CD4-positive, alpha-beta T cell treated with Interleukin-4 for 4 hours (primary cell): ENCODE data around the gene CFAP58.

ENCODE experiments used
- DNase-seq: peaks from one replicate; pipeline ENCODE4 v3.0.0-alpha.2; 2020

The CFAP58 gene

GRCh38 chr10:104492329-104492940 lies 138.8 kb downstream of the CFAP58 start:
- no peak for DNase-seq

GRCh38 chr10:104498347-104499081 lies 144.9 kb downstream of the CFAP58 start:
- DNase-seq = no peak

DNA sequence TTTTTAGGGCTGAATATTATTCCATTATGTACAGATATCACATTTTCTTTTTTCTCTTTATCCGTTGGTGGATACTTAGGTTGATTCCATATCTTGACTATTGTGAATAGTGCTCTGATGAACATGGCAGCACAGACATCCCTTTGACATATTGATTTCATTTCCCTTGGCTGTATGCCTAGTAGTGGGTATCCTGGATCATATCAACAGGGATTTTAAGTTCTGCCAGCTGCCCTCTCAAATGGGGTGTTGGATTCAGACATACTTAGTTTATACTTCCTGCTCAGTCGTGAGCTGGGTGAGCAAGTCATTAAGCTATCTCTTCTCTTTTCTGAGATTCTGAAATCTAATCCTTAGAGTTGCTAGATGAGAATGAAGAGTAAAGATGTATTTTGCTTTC lies 147.8 kb downstream of the CFAP58 start:
- no peak for DNase-seq

DNA sequence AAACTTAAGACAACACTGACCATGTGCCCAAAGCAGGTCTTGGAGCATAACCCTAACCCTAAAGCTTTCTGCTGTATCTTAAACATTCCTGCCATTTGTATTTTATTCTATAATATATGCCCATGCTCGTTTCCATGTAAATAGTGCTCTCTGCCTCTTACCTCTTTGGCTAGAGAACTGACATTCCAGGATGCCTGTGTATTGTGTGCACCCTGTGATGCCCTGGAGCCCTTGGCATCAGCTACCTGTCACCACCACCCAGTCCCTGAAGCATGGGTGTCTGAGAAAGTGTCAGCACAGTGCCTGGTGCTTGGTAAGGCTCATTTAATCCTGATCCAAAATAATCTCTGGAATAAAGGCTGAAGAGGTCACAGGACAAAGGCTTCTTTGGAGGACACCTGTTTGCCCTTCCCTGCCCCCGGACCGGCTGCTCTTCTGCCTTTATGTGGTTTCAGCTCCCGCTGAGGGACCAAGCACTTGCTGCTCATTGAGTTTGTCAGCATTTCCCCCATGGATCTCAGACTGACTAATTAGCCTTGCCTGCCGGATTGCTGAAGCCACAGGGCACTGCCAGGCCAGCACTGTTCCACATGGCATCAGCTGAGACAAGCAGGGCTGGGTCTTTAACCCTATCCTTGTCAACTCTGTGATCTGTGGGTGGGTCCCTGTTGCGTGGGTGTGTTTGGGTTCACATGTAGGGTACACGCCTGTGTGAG lies 148.4 kb downstream of the CFAP58 start:
- DNase-seq = no peak

DNA sequence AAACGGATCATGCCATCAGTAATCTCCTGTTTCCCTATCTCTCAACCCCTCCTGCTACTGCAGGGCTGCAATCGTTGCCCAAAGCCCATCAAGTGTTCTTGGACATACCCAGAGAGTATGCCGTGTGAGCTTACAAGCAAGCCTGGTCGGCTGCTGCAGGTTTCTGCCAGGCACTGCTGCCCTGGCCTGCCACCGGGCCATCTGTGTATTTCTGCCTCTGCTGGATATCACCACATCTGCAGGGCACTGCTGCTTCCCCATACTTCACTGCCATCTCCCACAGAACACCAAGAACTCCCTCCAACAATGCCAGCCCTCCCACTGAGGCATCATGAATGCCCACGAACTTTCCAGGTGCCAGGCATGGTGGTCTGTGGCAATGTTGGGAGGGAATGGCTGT lies 149.3 kb downstream of the CFAP58 start:
- DNase-seq = no peak
